SK-N-MC (cell line): ENCODE results near the gene MPEG1.

ENCODE experiments used
- DNase-seq: peaks from one replicate; pipeline ENCODE4 v3.0.0-alpha.2; 2011; ENCODE audit warnings: low read depth, low spot score
- H3K27ac ChIP-seq: fragments of 200-600 bp; sonication (generic); 2 replicates; pipeline ENCODE4 v1.5.1; 2016; ENCODE audit warnings: mixed run types
- H3K36me3 ChIP-seq: fragments of 200-600 bp; sonication (generic); 2 replicates; pipeline ENCODE4 v1.6.1; 2017; ENCODE audit warnings: antibody characterized with exemption, low read length, mixed read lengths; ENCODE audit not compliant: insufficient read depth
- H3K4me3 ChIP-seq: fragments of 200-600 bp; sonication (generic); 2 replicates; pipeline ENCODE4 v1.5.1; 2016
- H3K9ac ChIP-seq: fragments of 200-600 bp; sonication (generic); 2 replicates; pipeline ENCODE4 v1.8.0; 2017; ENCODE audit warnings: mixed run types, mixed read lengths; ENCODE audit not compliant: insufficient read length
- H3K9me3 ChIP-seq: fragments of 200-600 bp; sonication (generic); 2 replicates; pipeline ENCODE4 v1.6.1; 2017; ENCODE audit warnings: low read depth, mild to moderate bottlenecking, antibody characterized with exemption, low read length, moderate library complexity, mixed read lengths
- EZH2 ChIP-seq: fragments of 200-600 bp; sonication (generic); IDR thresholded peaks from one replicate; pipeline ENCODE4 v1.6.1; 2017; ENCODE audit warnings: antibody characterized with exemption
- FOXP2 ChIP-seq: optimal IDR thresholded peaks from 2 replicates; pipeline ENCODE3; 2011; ENCODE audit warnings: mild to moderate bottlenecking, moderate library complexity; ENCODE audit not compliant: insufficient read depth; ENCODE audit errors: extremely low read length, control extremely low read depth
- POLR2AphosphoS5 ChIP-seq: IDR thresholded peaks from 2 replicates; pipeline ENCODE4 v1.6.1; 2012; ENCODE audit warnings: mild to moderate bottlenecking, low read depth, low read length, borderline replicate concordance

MPEG1 gene

DNA sequence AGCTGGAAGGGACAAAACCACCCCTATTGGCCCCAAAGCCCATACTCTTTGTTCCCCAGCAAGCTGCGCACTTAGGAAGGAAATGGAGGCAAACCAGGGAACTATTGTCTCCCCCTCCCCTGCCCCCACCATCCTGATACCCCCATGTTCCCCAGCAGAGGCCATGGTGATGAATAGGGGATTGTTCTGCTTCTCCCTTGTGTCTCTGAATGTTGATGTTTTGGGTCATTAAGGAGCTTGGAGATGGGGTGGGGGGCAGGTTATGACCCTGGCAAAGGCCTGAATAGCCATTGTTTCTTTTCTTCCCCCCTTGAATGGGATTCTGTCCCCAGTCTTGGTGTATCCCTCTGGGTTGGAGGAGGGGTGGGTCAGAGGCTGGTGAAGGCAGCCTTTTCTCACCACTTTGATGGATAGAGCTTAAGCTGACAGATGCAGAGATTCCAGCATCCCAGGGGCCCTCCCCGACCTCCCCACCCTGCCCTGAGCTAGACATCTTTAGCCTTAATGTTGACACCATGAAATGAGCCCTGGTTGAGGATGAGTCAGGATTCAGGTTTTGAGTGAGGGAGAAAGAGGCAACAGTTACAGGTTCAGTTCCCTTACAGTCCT, 32.5 kb downstream of the MPEG1 start:
- no peaks in the 10 kb centered on the region for H3K36me3 ChIP-seq
- DNase-seq, result no peak
- TF ChIP-seq FOXP2 (no peak), POLR2AphosphoS5 (no peak), EZH2 (no peak)
- H3K4me3 ChIP-seq, result no peak overlapping the region
- no peak overlapping the region for H3K27ac ChIP-seq
- no peak overlapping the region for H3K9ac ChIP-seq
- H3K9me3 ChIP-seq, result no peaks in the 10 kb centered on the region

DNA sequence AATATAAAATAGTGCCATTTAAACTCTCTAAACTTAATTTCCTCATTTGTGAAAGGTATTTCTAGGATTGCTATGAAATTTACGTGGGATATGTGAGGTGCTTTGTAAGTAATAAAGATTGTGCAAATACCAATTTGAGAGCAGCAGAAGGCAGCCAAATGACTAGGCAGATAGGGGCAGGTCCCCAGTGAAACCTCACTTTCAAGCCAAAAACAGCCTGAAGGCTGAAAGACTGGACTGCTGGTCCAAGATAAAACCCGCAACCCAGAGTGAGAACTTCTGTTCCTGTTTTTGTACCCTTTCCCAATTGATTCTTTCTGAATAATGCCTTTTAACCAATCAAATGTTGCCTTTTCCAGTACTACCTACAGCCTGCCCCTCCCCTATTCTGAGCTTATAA, 33.6 kb downstream of the MPEG1 start:
- TF ChIP-seq EZH2 (no peak), POLR2AphosphoS5 (no peak), FOXP2 (no peak)
- Histone ChIP-seq H3K36me3 (no peaks in the 10 kb centered on the region), H3K9ac (no peak overlapping the region), H3K4me3 (no peak overlapping the region), H3K9me3 (no peaks in the 10 kb centered on the region), H3K27ac (no peak overlapping the region)
- DNase-seq, result no peak

DNA sequence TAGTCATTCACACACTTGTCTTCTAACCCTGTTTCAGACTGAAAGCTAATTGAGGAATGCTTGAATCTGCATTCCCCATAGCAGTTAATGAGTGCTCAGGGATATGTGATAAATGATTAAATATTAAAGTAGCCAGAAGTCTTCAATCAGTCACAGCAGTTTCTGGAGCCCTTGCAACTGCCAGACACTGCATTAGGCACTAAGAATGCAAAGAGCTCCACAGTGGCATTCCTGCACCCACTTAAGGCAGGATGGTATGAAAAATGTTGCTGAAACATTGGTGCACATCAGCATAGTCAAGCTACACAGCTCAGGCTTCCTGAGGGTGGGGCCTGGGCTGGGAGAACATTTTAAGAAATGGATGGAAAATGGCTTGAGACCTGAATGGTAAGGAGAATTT, 34.3 kb downstream of the MPEG1 start:
- no peak for TF ChIP-seq EZH2
- no peak for TF ChIP-seq POLR2AphosphoS5
- TF ChIP-seq FOXP2, result no peak
- H3K36me3 ChIP-seq, result no peaks in the 10 kb centered on the region
- DNase-seq, result no peak
- H3K9ac ChIP-seq, result no peak overlapping the region
- H3K27ac ChIP-seq, result no peak overlapping the region
- H3K4me3 ChIP-seq, result no peak overlapping the region
- no peaks in the 10 kb centered on the region for H3K9me3 ChIP-seq

DNA sequence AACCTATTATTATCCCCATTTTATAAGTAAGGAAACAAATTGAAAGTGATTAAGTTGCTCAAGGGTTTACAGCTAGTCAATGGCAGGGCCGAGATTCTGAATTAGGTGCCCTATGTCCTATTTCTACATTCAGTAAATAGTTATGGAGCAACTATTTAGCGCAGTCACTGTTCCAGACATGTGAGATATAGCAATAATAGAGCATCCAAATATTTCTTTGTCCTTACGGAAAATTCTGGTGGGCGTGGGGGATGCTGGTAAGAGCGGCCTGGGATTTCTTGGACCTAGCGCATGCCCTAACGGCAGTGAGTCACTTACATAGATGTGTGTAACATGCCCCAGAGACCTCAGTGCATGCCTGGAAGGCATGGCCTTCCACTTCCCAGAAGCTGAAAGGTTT, 36.4 kb downstream of the MPEG1 start:
- Histone ChIP-seq H3K4me3 (no peak overlapping the region), H3K9me3 (no peaks in the 10 kb centered on the region), H3K9ac (no peak overlapping the region), H3K36me3 (no peaks in the 10 kb centered on the region), H3K27ac (no peak overlapping the region)
- TF ChIP-seq FOXP2 (no peak), EZH2 (no peak), POLR2AphosphoS5 (no peak)
- no peak for DNase-seq

DNA sequence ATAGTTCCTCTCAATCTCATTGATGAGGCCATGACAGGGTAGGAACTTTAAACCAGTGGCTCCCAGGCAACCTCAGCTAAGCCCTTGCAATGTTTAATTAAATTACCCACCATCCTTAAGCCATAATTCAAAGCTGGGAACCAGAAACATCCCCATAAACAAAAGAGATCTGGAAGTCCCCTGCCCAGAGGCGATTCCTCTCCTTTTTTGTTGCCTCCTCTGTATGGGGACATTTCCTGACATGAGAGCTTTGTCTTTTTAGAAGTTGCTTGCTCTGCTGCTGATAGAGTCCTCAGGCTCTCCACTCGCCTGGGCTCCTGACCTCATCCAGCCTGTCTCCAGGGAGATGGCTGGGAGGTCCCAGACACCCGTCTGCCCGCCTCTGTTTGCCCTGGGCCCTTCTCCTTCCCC, 37.6 kb downstream of the MPEG1 start:
- H3K27ac ChIP-seq, result no peak overlapping the region
- TF ChIP-seq EZH2 (no peak), FOXP2 (no peak), POLR2AphosphoS5 (no peak)
- DNase-seq, result no peak

DNA sequence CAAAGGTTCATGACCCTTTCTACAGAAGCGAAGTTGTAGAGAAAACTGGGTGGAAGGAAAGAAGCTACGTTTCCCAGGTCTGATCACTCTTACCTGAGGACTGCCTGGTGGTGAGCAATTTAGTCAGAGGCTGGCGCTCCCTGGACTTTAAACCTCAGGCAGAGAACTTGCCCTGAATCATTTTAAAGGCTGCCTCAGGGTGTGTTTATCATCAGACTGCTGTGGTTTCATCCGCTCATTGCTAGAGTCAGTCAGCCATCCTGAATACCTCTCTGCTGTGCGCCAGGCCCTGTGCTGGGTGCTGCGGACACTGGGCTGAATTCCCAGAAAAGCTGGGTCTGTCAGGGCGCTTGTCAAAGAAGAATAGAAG, 38.1 kb downstream of the MPEG1 start:
- Histone ChIP-seq H3K9me3 (no peaks in the 10 kb centered on the region), H3K9ac (no peak overlapping the region), H3K27ac (no peak overlapping the region), H3K4me3 (no peak overlapping the region), H3K36me3 (no peaks in the 10 kb centered on the region)
- TF ChIP-seq POLR2AphosphoS5, result no peak
- TF ChIP-seq EZH2, result no peak
- no peak for DNase-seq

More for the DNA sequence above, 37.6 kb downstream of the MPEG1 start:
- Histone ChIP-seq H3K9ac (no peak overlapping the region), H3K4me3 (no peak overlapping the region), H3K36me3 (no peaks in the 10 kb centered on the region), H3K9me3 (no peaks in the 10 kb centered on the region)

DNA sequence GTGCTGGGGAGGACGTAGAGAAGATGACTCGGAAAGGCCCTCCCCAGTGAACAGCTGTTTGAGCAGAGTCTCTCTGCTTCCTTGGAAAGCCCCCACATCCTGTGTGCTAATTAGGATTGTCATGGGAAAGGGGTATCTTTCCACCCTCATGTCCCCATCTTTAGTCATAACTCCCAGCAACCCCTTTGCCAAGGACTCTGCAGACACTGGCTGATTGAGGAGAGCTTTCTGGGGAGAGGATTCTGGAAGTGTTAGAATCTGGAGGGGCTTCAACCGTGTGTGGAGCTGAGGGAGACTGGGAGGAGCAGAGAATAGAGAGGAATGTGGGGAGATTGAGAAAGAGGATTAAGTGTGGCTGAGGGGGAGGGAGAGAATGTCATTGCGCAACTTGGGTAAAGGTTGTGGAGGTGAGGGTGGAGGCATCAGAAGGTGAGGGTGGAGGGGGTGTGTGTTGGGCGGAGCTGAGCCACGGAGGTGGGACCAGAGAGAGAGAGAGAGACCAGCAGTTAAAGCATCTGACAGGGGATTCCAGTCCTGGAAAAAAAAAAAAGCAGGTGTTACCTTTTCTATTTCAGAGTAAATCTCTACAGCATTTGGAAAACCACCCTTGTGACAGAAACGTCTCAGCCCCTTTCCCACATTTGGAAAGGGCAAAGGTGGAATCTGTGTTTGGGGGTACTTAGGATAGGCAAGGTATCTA, 38.6 kb downstream of the MPEG1 start:
- TF ChIP-seq EZH2, result no peak
- TF ChIP-seq FOXP2, result no peak
- no peak for TF ChIP-seq POLR2AphosphoS5
- Histone ChIP-seq H3K27ac (no peak overlapping the region), H3K9me3 (no peaks in the 10 kb centered on the region), H3K4me3 (0 out of 2 replicates have a peak overlapping the region, but pooled peaks have one; percentile 81), H3K9ac (no peak overlapping the region), H3K36me3 (no peaks in the 10 kb centered on the region)
- DNase-seq, result no peak

DNA sequence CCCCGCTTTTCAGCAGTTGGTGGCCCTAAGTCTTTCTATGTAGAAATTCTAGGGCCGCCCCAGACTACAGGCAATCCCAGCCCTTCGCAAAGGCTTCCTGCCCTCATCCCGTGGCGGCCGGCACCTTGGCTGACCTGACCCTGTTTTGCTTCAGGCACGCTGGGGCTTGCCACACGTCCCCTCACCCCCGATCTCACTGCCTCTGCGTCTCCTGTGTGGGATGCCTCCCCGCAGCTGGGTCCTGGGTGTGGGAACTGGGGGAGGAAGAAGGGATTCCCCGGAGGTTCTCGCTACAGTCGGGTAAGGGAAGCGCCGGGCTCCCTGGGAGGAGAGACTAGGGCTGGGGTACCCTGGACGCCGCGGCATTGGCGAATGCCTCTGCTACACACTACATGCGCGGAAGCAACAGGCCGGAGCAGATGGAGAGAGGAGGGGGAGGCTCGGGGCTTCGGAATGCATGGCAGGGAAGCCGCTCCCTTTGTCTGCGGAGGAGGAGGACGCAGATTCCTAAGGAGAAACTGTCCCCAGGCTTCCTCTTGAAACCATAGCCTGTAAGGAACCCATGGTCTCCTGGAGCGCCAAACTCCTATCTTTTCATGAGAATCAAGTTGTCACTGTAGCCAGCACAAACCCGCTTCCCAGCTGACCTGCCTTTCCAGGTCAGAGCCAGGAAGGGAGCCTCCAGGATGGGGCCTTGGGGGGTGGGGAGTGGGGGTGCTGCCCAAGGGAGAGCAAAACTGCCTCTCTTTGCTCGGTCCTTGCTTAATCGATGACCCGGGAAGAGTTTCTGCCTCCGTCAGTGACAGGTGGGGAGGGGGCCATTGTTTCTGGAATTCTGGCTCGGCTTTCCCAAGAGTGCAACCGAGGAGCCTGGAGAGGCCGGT, 39.4 kb downstream of the MPEG1 start:
- no peak overlapping the region for H3K9ac ChIP-seq
- H3K9me3 ChIP-seq, result no peaks in the 10 kb centered on the region
- peak overlapping the region; percentile 81 for H3K4me3 ChIP-seq
- H3K27ac ChIP-seq, result no peak overlapping the region
- TF ChIP-seq POLR2AphosphoS5 (no peak), EZH2 (no peak), FOXP2 (no peak)
- H3K36me3 ChIP-seq, result no peaks in the 10 kb centered on the region
- DNase-seq, result no peak
